KBM-7 (cell line): ENCODE measurements around the gene APRT.

Experiments used
- DNase-seq: peaks from one replicate; pipeline ENCODE4 v3.0.0-alpha.2; 2015
- in situ Hi-C: fragments of 300-500 bp; cut with MboI; formaldehyde crosslinking; loops from 2 replicates; pipeline ENCODE4 v1.14.3; 2020; ENCODE audit warnings: low sequenced_read_pairs, low pct_unique_long_range_greater_than_20kb, mixed read lengths

The APRT gene

GRCh38 chr16:88768071-88768783, 43.5 kb downstream of the APRT start:
- in situ Hi-C loops: no loop called here
- no peak for DNase-seq

GRCh38 chr16:88767546-88768070, 44.1 kb downstream of the APRT start:
- DNase-seq: no peak
- in situ Hi-C loops: no loop called here

GRCh38 chr16:88766975-88767374, 44.8 kb downstream of the APRT start:
- no peak for DNase-seq
- in situ Hi-C loops: no loop called here

- in situ Hi-C loops: no loop called here
- DNase-seq: no peak
Measured at GRCh38 chr16:88764913-88765349, 46.8 kb downstream of the APRT start.

GRCh38 chr16:88764080-88764479, 47.6 kb downstream of the APRT start:
- no peak for DNase-seq
- in situ Hi-C loops: no loop called here

GRCh38 chr16:88763502-88764053, 48.1 kb downstream of the APRT start:
- in situ Hi-C loops: no loop called here
- DNase-seq: no peak

- in situ Hi-C loops: no loop called here
Measured at GRCh38 chr16:88762941-88763340, 48.8 kb downstream of the APRT start.

GRCh38 chr16:88762258-88762870, 49.4 kb downstream of the APRT start:
- in situ Hi-C loops: no loop called here
- no peak for DNase-seq

More at GRCh38 chr16:88762941-88763340, 48.8 kb downstream of the APRT start:
- DNase-seq: no peak

- in situ Hi-C loops: no loop called here
- DNase-seq: no peak
Measured at GRCh38 chr16:88761830-88762229, 49.9 kb downstream of the APRT start.

- in situ Hi-C loops: no loop called here
- no peak for DNase-seq
Measured at GRCh38 chr16:88761143-88761534, 50.6 kb downstream of the APRT start.

GRCh38 chr16:88760424-88761142, 51.1 kb downstream of the APRT start:
- DNase-seq: no peak
- in situ Hi-C loops: no loop called here

- in situ Hi-C loops: no loop called here
- DNase-seq: no peak
Measured at GRCh38 chr16:88759976-88760350, 51.8 kb downstream of the APRT start.
